Psoas muscle (tissue), 8 donors: ENCODE results near the gene FGD5. TPM values are rescaled to one million over a fixed set of nuclear protein-coding genes. Genes with fewer than 3 reads are reported as not detected.

Source experiments
- ATAC-seq, 4 donors: fragments of 200-7000 bp; cut with Tn5 transposase; one replicate each; pipeline ENCODE4 v1.9.1; 2020; ENCODE audit warnings: moderate library complexity in 3 of 4, mild to moderate bottlenecking in 2 of 4
- DNase-seq, 2 donors: peaks; one replicate each; pipeline ENCODE4 v3.0.0-alpha.2; 2020
- H3K27ac ChIP-seq: fragments of 200-600 bp; one replicate; pipeline ENCODE4 v1.8.0; 2022
- H3K27me3 ChIP-seq, 3 donors: fragments of 200-600 bp in 1 of 3; one replicate each; pipeline versions ENCODE4 v1.6.1 to v1.8.0; 2013 to 2022; ENCODE audit warnings: low read length in 2 of 3, mild to moderate bottlenecking in 2 of 3, moderate library complexity in 1 of 3; ENCODE audit not compliant: insufficient read depth in 3 of 3
- H3K36me3 ChIP-seq, 2 donors: fragments of 200-600 bp in 1 of 2; one replicate each; pipeline versions ENCODE4 v1.6.1 to v1.8.0; 2013 to 2022; ENCODE audit warnings: low read depth in 1 of 2, mild to moderate bottlenecking in 1 of 2, moderate library complexity in 1 of 2; ENCODE audit not compliant: insufficient read depth in 1 of 2
- H3K4me1 ChIP-seq: fragments of 200-600 bp; one replicate; pipeline ENCODE4 v1.8.0; 2022
- H3K4me3 ChIP-seq: fragments of 200-600 bp; one replicate; pipeline ENCODE4 v1.8.0; 2022; ENCODE audit warnings: mild to moderate bottlenecking
- H3K9me3 ChIP-seq: fragments of 200-600 bp; one replicate; pipeline ENCODE4 v1.8.0; 2022
- CTCF ChIP-seq: fragments of 200-600 bp; IDR thresholded peaks from one replicate; pipeline ENCODE4 v1.8.0; 2022; ENCODE audit warnings: antibody characterized with exemption
- WGBS, 3 donors: extraction: QIAGEN DNeasy Blood & Tissue Kit; methylation state at CpG; one replicate each; pipeline versions ENCODE4 v1.1.6 to v1.1.7; 2013; 5-methylcytosine and 5-hydroxymethylcytosine counted together
- intact Hi-C, 2 donors: fragments of 100-400 bp; cut with DNase I; formaldehyde crosslinking; loops; one replicate each; pipeline versions ENCODE4 v1.11.0 to v1.14.2; 2022
- polyA plus RNA-seq, 3 donors: library from polyadenylated mRNA; stranded (reverse); fragments of 200-250 nt; gene quantifications; one replicate each; pipeline ENCODE4 v1.2.3, GENCODE V29; 2013
- total RNA-seq, 4 donors: library from RNA; stranded (reverse); fragmentation: NEBNext Ultra II Directional in 2 of 4; extraction: Animal tissue kit (Norgen Biotek cat#: 25700) in 2 of 4; gene quantifications; one replicate each; pipeline versions ENCODE4 v1.2.1 to v1.2.4, GENCODE V29; 2021 to 2023
- donor health status: healthy with polysubstance abuse.
- donor health status: DM: no; HTN: no; CAD: no; lungs with moderate emphysema.
- donor health status: Bipolar disorder and iron deficiency.
- donor health status: healthy.
- donor health status: DM: yes; HTN: yes; CAD: no.
- donor health status: DM: no; HTN: no; CAD: no.
- donor health status: DM: no; HTN: no; CAD: no.
- donor health status: DM: yes; HTN: yes; CAD: no.

FGD5 gene
- total and polyA plus RNA-seq, 7 donors = 3.6 to 14.6 (median 6.4) TPM

DNA sequence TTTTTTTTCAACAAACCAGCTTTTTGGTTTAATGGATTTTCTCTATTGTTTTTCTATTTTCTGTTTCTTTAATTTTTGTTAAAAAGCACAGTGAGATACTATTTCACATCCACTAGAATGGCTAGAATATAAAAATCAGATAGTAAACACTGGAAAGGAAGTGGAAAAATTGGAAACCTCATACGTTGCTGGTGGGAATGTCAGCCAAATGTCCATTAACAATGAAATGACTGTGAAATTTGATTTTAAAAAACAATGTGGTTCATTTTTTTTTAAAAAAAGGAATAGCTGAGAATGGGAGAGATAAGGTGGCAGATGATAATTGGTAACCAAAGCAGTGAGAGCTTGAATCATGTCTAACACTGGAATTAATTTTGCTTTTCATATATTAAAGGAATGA is 148.5 kb downstream of the FGD5 start:
- H3K4me1 ChIP-seq = peaks cover 5% of the 10 kb centered on the region
- H3K27ac ChIP-seq = no peak overlapping the region
- whole genome bisulfite sequencing, 3 donors = 45 to 60% (median 56%) methylated on average over 1 of the region's 1 CpG
- H3K36me3 ChIP-seq = peaks cover 0 to 30% of the 10 kb centered on the region in 2 donors
- no peak for TF ChIP-seq CTCF
- ATAC-seq = no peak
- H3K27me3 ChIP-seq = no peaks in the 10 kb centered on the region
- H3K4me3 ChIP-seq = no peak overlapping the region
- intact Hi-C loops = no loop called here
- DNase-seq = no peak
- peaks cover 7% of the 10 kb centered on the region for H3K9me3 ChIP-seq

DNA sequence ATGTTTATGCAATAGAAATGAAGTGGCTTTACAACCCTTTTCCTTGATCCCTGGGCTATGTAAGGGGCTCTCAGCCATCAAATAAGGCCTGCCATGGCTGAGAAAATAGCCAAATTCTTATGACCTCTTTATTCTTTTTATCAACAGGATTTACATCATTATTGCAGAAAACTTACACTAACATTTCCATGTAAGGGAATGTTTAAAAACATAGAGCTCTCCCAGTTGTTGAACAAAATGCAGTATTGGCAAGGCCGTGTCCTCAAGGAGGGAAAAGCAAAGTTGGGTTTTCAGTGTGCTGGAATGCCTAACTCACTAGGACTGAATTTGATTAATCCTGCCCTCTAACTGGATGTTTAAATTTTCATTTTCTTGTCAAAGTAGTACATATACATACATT is 150.9 kb downstream of the FGD5 start:
- Histone ChIP-seq H3K4me1 (no peaks in the 10 kb centered on the region), H3K4me3 (no peak overlapping the region), H3K9me3 (peaks cover 7% of the 10 kb centered on the region), H3K36me3 (peaks cover 0 to 45% of the 10 kb centered on the region in 2 donors), H3K27me3 (no peaks in the 10 kb centered on the region), H3K27ac (no peak overlapping the region)
- 87 to 94% (median 91%) methylated on average over 1 of the region's 1 CpG for WGBS, 3 donors
- DNase-seq = no peak
- no peak for TF ChIP-seq CTCF
- intact Hi-C loops = no loop called here
- no peak for ATAC-seq

DNA sequence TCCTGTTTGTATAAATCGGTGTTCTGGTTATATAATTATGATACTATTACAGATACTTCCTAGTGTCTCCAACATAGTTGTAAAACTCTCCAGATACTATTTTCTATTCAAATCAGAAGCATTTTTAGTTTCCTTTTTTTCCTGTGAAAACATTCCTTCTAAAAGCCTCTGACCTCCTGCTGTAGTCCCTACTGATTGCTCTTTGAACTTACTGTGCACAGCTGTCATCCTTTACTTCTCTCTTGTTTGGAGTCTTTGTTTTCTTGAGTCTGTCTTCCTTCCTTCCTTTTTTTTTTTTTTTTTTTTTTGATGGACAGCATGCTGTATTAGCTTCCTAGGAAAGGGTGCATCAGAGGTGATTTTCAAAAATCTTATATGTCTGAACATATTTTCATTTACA is 157.6 kb downstream of the FGD5 start:
- Histone ChIP-seq H3K27ac (no peak overlapping the region), H3K4me1 (peaks cover 6% of the 10 kb centered on the region), H3K9me3 (no peaks in the 10 kb centered on the region), H3K36me3 (peaks cover 0 to 24% of the 10 kb centered on the region in 2 donors), H3K4me3 (no peak overlapping the region), H3K27me3 (no peaks in the 10 kb centered on the region)
- ATAC-seq = no peak
- WGBS, 3 donors = 57 to 81% (median 63%) methylated on average over 1 of the region's 1 CpG
- TF ChIP-seq CTCF = no peak
- intact Hi-C loops = no loop called here
- DNase-seq = no peak

GRCh38 chr3:14980689-14981088 is 161.9 kb downstream of the FGD5 start:
- WGBS, 3 donors = 87 to 88% (median 87%) methylated on average over 4 of the region's 4 CpGs
- Histone ChIP-seq H3K9me3 (peaks cover 7% of the 10 kb centered on the region), H3K36me3 (no peaks in the 10 kb centered on the region), H3K27me3 (no peaks in the 10 kb centered on the region), H3K4me3 (no peak overlapping the region), H3K27ac (no peak overlapping the region), H3K4me1 (peaks cover 5% of the 10 kb centered on the region)
- DNase-seq = no peak
- intact Hi-C loops = no loop called here
- no peak for ATAC-seq
- no peak for TF ChIP-seq CTCF

Other genes starting within 250 kb of the FGD5 start
- gene CCDC174, start 167.2 kb upstream of the FGD5 start, total RNA-seq = 10 to 100 TPM; 11.6 to 24.1 (median 13.4) TPM
- gene CCDC174, start 167.2 kb upstream of the FGD5 start, polyA plus RNA-seq = 10 to 100 TPM; 10.6 to 22.6 (median 18.9) TPM
- gene C3orf20, start 143.8 kb upstream of the FGD5 start, total RNA-seq = under 1 TPM in 3 of 4 donors, not detected in 1; 0.06 to 0.38 (median 0.10) TPM
- under 1 TPM in 2 of 3 donors, not detected in 1; 0.01 to 0.09 TPM for gene C3orf20, start 143.8 kb upstream of the FGD5 start, polyA plus RNA-seq
- gene NR2C2, start 128.6 kb downstream of the FGD5 start, total RNA-seq = 10 to 100 TPM; 28.3 to 37.1 (median 32.8) TPM
- gene NR2C2, start 128.6 kb downstream of the FGD5 start, polyA plus RNA-seq = 10 to 100 TPM in 1 of 3 donors, 1 to 10 TPM in 2; 8.7 to 12.8 (median 9.2) TPM
- gene MRPS25, start 246.4 kb downstream of the FGD5 start, total RNA-seq = 10 to 100 TPM; 60.6 to 83.9 (median 74.1) TPM
- 100 to 1,000 TPM in 1 of 3 donors, 10 to 100 TPM in 2; 72.9 to 145 (median 74.2) TPM for gene MRPS25, start 246.4 kb downstream of the FGD5 start, polyA plus RNA-seq